Measurements from ENCODE around the gene SHF.

SHF gene

DNA sequence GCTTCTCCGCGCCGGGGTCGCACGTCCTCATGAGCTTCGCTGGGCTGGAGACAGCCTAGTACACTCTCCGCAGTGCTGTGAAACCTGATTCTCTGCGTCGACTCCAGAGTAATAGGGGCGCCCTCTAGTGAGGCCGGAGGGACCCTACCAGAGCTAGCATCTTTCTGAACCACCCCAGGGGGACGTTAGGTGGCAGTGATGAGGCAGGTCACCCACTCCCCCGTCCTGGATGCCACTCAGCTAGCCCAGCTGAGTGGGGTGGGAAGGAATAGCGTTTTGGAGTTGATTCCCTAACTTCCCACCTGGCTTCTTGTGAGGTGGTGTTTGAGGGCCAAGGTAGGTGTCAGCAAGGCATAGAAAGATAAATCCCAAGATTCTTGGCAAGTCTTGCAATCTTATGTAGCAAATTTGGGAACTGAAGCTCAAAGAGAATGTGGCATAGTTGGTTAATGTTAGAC lies 69.6 kb downstream of the SHF start:
- Histone ChIP-seq H3K27me3 (replicated peaks) (peaks cover 45% of the 10 kb centered on the region), H3K36me3 (replicated peaks) (no peaks in the 10 kb centered on the region), H3K4me3 (ENCODE audit: low read depth, low read length) (peak overlapping the region; percentile 5), H3K27ac (no peak overlapping the region)
- peak; percentile 87 for DNase-seq
- TF ChIP-seq, protein P1, sequence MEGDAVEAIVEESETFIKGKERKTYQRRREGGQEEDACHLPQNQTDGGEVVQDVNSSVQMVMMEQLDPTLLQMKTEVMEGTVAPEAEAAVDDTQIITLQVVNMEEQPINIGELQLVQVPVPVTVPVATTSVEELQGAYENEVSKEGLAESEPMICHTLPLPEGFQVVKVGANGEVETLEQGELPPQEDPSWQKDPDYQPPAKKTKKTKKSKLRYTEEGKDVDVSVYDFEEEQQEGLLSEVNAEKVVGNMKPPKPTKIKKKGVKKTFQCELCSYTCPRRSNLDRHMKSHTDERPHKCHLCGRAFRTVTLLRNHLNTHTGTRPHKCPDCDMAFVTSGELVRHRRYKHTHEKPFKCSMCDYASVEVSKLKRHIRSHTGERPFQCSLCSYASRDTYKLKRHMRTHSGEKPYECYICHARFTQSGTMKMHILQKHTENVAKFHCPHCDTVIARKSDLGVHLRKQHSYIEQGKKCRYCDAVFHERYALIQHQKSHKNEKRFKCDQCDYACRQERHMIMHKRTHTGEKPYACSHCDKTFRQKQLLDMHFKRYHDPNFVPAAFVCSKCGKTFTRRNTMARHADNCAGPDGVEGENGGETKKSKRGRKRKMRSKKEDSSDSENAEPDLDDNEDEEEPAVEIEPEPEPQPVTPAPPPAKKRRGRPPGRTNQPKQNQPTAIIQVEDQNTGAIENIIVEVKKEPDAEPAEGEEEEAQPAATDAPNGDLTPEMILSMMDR (IDR thresholded peaks at IDR 0.05; ENCODE audit: low read depth, low read length, missing control alignments), result peak; percentile 100
- in situ Hi-C loops (cut with HindIII; ENCODE audit: low pct_ligation_motif_present, low sequenced_read_pairs), result no loop called here

DNA sequence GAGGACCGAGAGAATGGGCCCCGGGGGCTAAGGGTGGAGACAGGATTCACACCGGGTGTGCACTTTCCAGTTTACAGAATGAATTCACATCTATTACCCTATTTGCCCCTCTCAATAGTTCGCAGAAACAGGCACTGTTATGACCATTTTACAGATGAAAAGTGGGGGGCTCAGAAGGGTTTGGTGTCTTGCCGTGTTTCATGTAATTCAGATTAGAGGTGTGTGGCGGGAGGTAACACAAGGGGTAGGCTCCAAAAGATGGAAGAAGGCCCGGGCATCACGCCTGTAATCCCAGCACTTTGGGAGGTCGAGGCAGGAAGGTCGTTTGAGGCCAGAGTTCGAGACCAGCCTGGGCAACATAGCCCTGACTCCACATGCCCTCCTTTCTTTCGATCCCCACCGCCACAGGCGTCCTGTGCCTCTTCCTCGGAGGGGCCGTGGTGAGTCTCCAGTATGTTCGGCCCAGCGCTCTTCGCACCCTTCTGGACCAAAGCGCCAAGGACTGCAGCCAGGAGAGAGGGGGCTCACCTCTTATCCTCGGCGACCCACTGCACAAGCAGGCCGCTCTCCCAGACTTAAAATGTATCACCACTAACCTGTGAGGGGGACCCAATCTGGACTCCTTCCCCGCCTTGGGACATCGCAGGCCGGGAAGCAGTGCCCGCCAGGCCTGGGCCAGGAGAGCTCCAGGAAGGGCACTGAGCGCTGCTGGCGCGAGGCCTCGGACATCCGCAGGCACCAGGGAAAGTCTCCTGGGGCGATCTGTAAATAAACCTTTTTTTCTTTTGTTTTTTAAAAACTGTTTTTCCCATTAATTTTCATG lies 70.2 kb downstream of the SHF start:
- TF ChIP-seq, protein P1 (IDR thresholded peaks at IDR 0.05; ENCODE audit: low read depth, low read length, missing control alignments), result no peak
- in situ Hi-C loops (cut with HindIII; ENCODE audit: low pct_ligation_motif_present, low sequenced_read_pairs), result no loop called here
- no peak for DNase-seq
- Histone ChIP-seq H3K27me3 (replicated peaks) (peaks cover 51% of the 10 kb centered on the region), H3K36me3 (replicated peaks) (no peaks in the 10 kb centered on the region), H3K27ac (no peak overlapping the region), H3K4me3 (ENCODE audit: low read depth, low read length) (peak overlapping the region; percentile 5)
